Coronary artery (tissue), 2 donors: Measurements from ENCODE around the gene CGB7.

Experiments used
- DNase-seq: peaks from one replicate; pipeline ENCODE4 v3.0.0-alpha.2; 2017; ENCODE audit warnings: low spot score
- H3K27ac ChIP-seq, 2 donors: fragments of 200-600 bp; sonication (generic); one replicate each; pipeline ENCODE4 v1.5.1; 2016 to 2019
- H3K4me3 ChIP-seq: fragments of 200-600 bp; sonication (generic); 2 replicates; pipeline ENCODE4 v1.5.1; 2016; ENCODE audit warnings: mild to moderate bottlenecking, moderate library complexity
- CTCF ChIP-seq: fragments of 200-600 bp; sonication (generic); IDR thresholded peaks from one replicate; pipeline ENCODE4 v1.5.1; 2019; ENCODE audit warnings: antibody characterized with exemption

CGB7 gene

GRCh38 chr19:49057636-49058234 is at the start of gene CGB7:
Gene CGB7 (minus strand): TSS chr19:49057749. CDS start chr19:49055375, 2,374 bp downstream.
- TF ChIP-seq CTCF = no peak
- no peak for DNase-seq
- peak within 1 kb of the TSS; percentile 83 for H3K4me3 ChIP-seq
- no peak within 1 kb of the TSS for H3K27ac ChIP-seq

- no peak overlapping the region for H3K4me3 ChIP-seq
- peak; percentile 57 for TF ChIP-seq CTCF
- no peak for DNase-seq
- no peak overlapping the region for H3K27ac ChIP-seq
These were observed 49.1 kb upstream of the CGB7 start for GRCh38 chr19:49106648-49107135.

GRCh38 chr19:49104229-49104864 is 46.8 kb upstream of the CGB7 start:
- TF ChIP-seq CTCF = no peak
- H3K4me3 ChIP-seq = no peak overlapping the region
- H3K27ac ChIP-seq = no peak overlapping the region
- DNase-seq = no peak

- Histone ChIP-seq H3K27ac (no peak overlapping the region), H3K4me3 (no peak overlapping the region)
- no peak for TF ChIP-seq CTCF
- no peak for DNase-seq
These were observed 46.0 kb upstream of the CGB7 start for GRCh38 chr19:49103331-49104085.

GRCh38 chr19:49102303-49102702 is 44.8 kb upstream of the CGB7 start:
- TF ChIP-seq CTCF = no peak
- no peak for DNase-seq
- H3K27ac ChIP-seq = no peak overlapping the region

GRCh38 chr19:49101160-49101559 is 43.6 kb upstream of the CGB7 start:
- TF ChIP-seq CTCF = no peak
- H3K4me3 ChIP-seq = no peak overlapping the region
- no peak for DNase-seq
- H3K27ac ChIP-seq = no peak overlapping the region

More at GRCh38 chr19:49102303-49102702, 44.8 kb upstream of the CGB7 start:
- no peak overlapping the region for H3K4me3 ChIP-seq
